H1 (cell line): ENCODE data around the gene RMC1. TPM values are rescaled to one million over a fixed set of nuclear protein-coding genes. Genes with fewer than 3 reads are reported as not detected.

Experiments
- CTCF ChIA-PET: fragments of 300-600 bp; sonication (Branson Sonifier 250); formaldehyde crosslinking; loops from one replicate; lab custom pipeline; 2021; ENCODE audit not compliant: partially characterized antibody; lab: Charles Lee
- POLR2A ChIA-PET: fragments of 300-600 bp; sonication (Branson Sonifier 250); formaldehyde crosslinking; loops from one replicate; lab custom pipeline; 2021; ENCODE audit warnings: inconsistent platforms; ENCODE audit not compliant: partially characterized antibody; lab: Charles Lee
- DNase-seq, 2 experiments: peaks; one replicate each; pipeline versions ENCODE4 v3.0.0 to v3.0.0-alpha.2; 2010 to 2022; ENCODE audit warnings: low spot score in 2 of 2, low read depth in 1 of 2, mixed read lengths in 1 of 2
- FAIRE-seq: peaks from 2 replicates; lab custom pipeline; 2011; peaks lifted over from hg19 to GRCh38; lab: Jason Lieb, UNC
- H2AFZ ChIP-seq: 2 replicates; pipeline ENCODE4 v1.8.1; 2012; ENCODE audit warnings: low read length, inconsistent platforms
- H2AK5ac ChIP-seq: 2 replicates; pipeline ENCODE4 v1.6.1; 2013; ENCODE audit warnings: low read depth, low read length
- H2BK120ac ChIP-seq: replicated peaks from 2 replicates; pipeline ENCODE3; 2013; ENCODE audit warnings: low read depth, low read length, inconsistent platforms
- H2BK12ac ChIP-seq: 2 replicates; pipeline ENCODE4 v1.6.1; 2013; ENCODE audit warnings: low read depth, low read length
- H2BK15ac ChIP-seq: 2 replicates; pipeline ENCODE4 v1.6.1; 2013; ENCODE audit warnings: low read length
- H2BK20ac ChIP-seq: 2 replicates; pipeline ENCODE4 v1.6.1; 2013; ENCODE audit warnings: low read length
- H2BK5ac ChIP-seq: 2 replicates; pipeline ENCODE4 v1.6.1; 2013; ENCODE audit warnings: low read depth, low read length
- H3K14ac ChIP-seq: 2 replicates; pipeline ENCODE4 v1.6.1; 2013; ENCODE audit warnings: inconsistent platforms; ENCODE audit not compliant: insufficient read length
- H3K18ac ChIP-seq: 2 replicates; pipeline ENCODE4 v1.6.1; 2013; ENCODE audit warnings: low read length; ENCODE audit errors: extremely low read depth
- H3K23ac ChIP-seq: 2 replicates; pipeline ENCODE4 v1.6.1; 2013; ENCODE audit warnings: inconsistent platforms; ENCODE audit not compliant: insufficient read length
- H3K23me2 ChIP-seq: 2 replicates; pipeline ENCODE4 v1.6.1; 2013; ENCODE audit warnings: low read depth, low read length
- H3K27ac ChIP-seq: 2 replicates; pipeline ENCODE4 v1.6.1; 2011; ENCODE audit warnings: low read depth, low read length, inconsistent platforms
- H3K27me3 ChIP-seq, 4 experiments: replicated peaks in 1 of 4; 1 replicate in 1 of 4; 2 replicates in 3 of 4; pipeline versions ENCODE4 v1.6.1 to v1.8.1; 2011 to 2013; ENCODE audit warnings: low read length in 3 of 4, mild to moderate bottlenecking in 3 of 4, inconsistent platforms in 2 of 4, mixed read lengths in 2 of 4, moderate library complexity in 1 of 4; ENCODE audit not compliant: control insufficient read depth in 3 of 4, insufficient read depth in 3 of 4; ENCODE audit errors: extremely low read depth in 1 of 4
- H3K36me3 ChIP-seq, 4 experiments: 2 replicates each; pipeline versions ENCODE4 v1.6.1 to v1.8.1; 2011 to 2013; ENCODE audit warnings: mild to moderate bottlenecking in 4 of 4, low read length in 3 of 4, moderate library complexity in 2 of 4, control low read depth in 1 of 4, inconsistent platforms in 1 of 4; ENCODE audit not compliant: insufficient read depth in 4 of 4, control insufficient read depth in 2 of 4
- H3K4ac ChIP-seq: replicated peaks from 2 replicates; pipeline ENCODE3; 2013; ENCODE audit warnings: low read length, low read depth, mixed read lengths, inconsistent platforms; ENCODE audit not compliant: insufficient read length
- H3K4me1 ChIP-seq, 4 experiments: replicated peaks in 1 of 4; 1 replicate in 1 of 4; 2 replicates in 3 of 4; pipeline versions ENCODE4 v1.6.1 to v1.8.1; 2011 to 2013; ENCODE audit warnings: low read length in 3 of 4, inconsistent platforms in 2 of 4, mixed read lengths in 1 of 4; ENCODE audit not compliant: insufficient read depth in 4 of 4, control insufficient read depth in 3 of 4
- H3K4me2 ChIP-seq, 2 experiments: 2 replicates each; pipeline versions ENCODE4 v1.6.1 to v1.8.1; 2011 to 2013; ENCODE audit warnings: low read depth in 2 of 2, low read length in 2 of 2, control low read depth in 1 of 2, inconsistent platforms in 1 of 2, mild to moderate bottlenecking in 1 of 2; ENCODE audit not compliant: insufficient read depth in 1 of 2
- H3K4me3 ChIP-seq, 4 experiments: fragments of 200-600, 300-600 bp in 1 of 4; sonication (generic), shearing (Covaris generic), sonication (Bioruptor Twin) in 1 of 4; 2 replicates each; pipeline versions ENCODE4 v1.5.1 to v1.8.1; 2011 to 2016; ENCODE audit warnings: low read length in 4 of 4, low read depth in 3 of 4, control low read depth in 2 of 4, inconsistent platforms in 2 of 4, mild to moderate bottlenecking in 2 of 4, mixed read lengths in 1 of 4, moderate library complexity in 1 of 4; ENCODE audit not compliant: insufficient read depth in 2 of 4; ENCODE audit errors: extremely low read depth in 1 of 4
- H3K56ac ChIP-seq: replicated peaks from 2 replicates; pipeline ENCODE3; 2013; ENCODE audit warnings: low read depth, mild to moderate bottlenecking, mixed read lengths, low read length, inconsistent platforms; ENCODE audit not compliant: insufficient read length
- H3K79me1 ChIP-seq: 2 replicates; pipeline ENCODE4 v1.6.1; 2013; ENCODE audit warnings: low read depth, low read length, control low read depth
- H3K79me2 ChIP-seq, 2 experiments: 2 replicates each; pipeline versions ENCODE4 v1.6.1 to v1.8.1; 2012 to 2013; ENCODE audit warnings: low read length in 2 of 2, mild to moderate bottlenecking in 2 of 2, inconsistent platforms in 1 of 2; ENCODE audit not compliant: insufficient read depth in 2 of 2, control insufficient read depth in 1 of 2
- H3K9ac ChIP-seq, 4 experiments: replicated peaks in 1 of 4; 1 replicate in 1 of 4; 2 replicates in 3 of 4; pipeline versions ENCODE4 v1.6.1 to v1.8.1; 2011 to 2013; ENCODE audit warnings: low read depth in 3 of 4, low read length in 3 of 4, control low read depth in 2 of 4, mild to moderate bottlenecking in 2 of 4, moderate library complexity in 2 of 4, inconsistent platforms in 1 of 4; ENCODE audit errors: extremely low read depth in 1 of 4
- H3K9me3 ChIP-seq, 2 experiments: 2 replicates each; pipeline versions ENCODE4 v1.6.1 to v1.8.1; 2012 to 2013; ENCODE audit warnings: mild to moderate bottlenecking in 2 of 2, moderate library complexity in 2 of 2, control low read depth in 1 of 2, inconsistent platforms in 1 of 2, low read depth in 1 of 2, low read length in 1 of 2, mixed read lengths in 1 of 2; ENCODE audit not compliant: insufficient read depth in 2 of 2
- H4K20me1 ChIP-seq, 2 experiments: replicated peaks in 1 of 2; 2 replicates each; pipeline versions ENCODE3 to v1.8.1; 2011 to 2013; ENCODE audit warnings: inconsistent platforms in 2 of 2, low read length in 2 of 2, mild to moderate bottlenecking in 1 of 2; ENCODE audit not compliant: insufficient read depth in 2 of 2, control insufficient read depth in 1 of 2
- H4K5ac ChIP-seq: 2 replicates; pipeline ENCODE4 v1.6.1; 2013; ENCODE audit warnings: low read length, low read depth, mixed read lengths, inconsistent platforms; ENCODE audit not compliant: insufficient read length
- H4K8ac ChIP-seq: 2 replicates; pipeline ENCODE4 v1.8.0; 2013; ENCODE audit warnings: mild to moderate bottlenecking, moderate library complexity, low read length, inconsistent platforms; ENCODE audit not compliant: insufficient read depth; ENCODE audit errors: extremely low read depth
- H4K91ac ChIP-seq: replicated peaks from 2 replicates; pipeline ENCODE3; 2013; ENCODE audit warnings: low read length, mixed read lengths, inconsistent platforms; ENCODE audit not compliant: insufficient read length
- BRCA1 ChIP-seq: IDR thresholded peaks from 2 replicates; pipeline ENCODE4 v1.6.1; 2012; ENCODE audit warnings: low read depth, low read length, improper control_type of control experiment
- CBX8 ChIP-seq: fragments of 300-800, 300-1000 bp; sonication (generic); IDR thresholded peaks from 2 replicates; pipeline ENCODE4 v1.7.1; 2016; ENCODE audit warnings: low read depth, low read length, borderline replicate concordance
- GTF2F1 ChIP-seq: IDR thresholded peaks from 2 replicates; pipeline ENCODE4 v1.6.1; 2012; ENCODE audit warnings: low read depth, low read length, improper control_type of control experiment, borderline replicate concordance
- KDM4A ChIP-seq: IDR thresholded peaks from one replicate; pipeline ENCODE4 v1.7.1; 2012; ENCODE audit warnings: low read depth, mild to moderate bottlenecking, moderate library complexity, low read length, inconsistent platforms; ENCODE audit not compliant: severe bottlenecking
- MAFK ChIP-seq: IDR thresholded peaks from 2 replicates; pipeline ENCODE4 v1.6.1; 2012; ENCODE audit warnings: low read depth, mild to moderate bottlenecking, improper control_type of control experiment, low read length
- RBBP5 ChIP-seq: IDR thresholded peaks from 2 replicates; pipeline ENCODE4 v1.7.1; 2012; ENCODE audit warnings: low read depth, mild to moderate bottlenecking, inconsistent platforms, low read length, moderate library complexity, borderline replicate concordance
- SRF ChIP-seq: IDR thresholded peaks from 2 replicates; pipeline ENCODE4 v1.6.1; 2011; ENCODE audit warnings: mild to moderate bottlenecking, low read depth, low read length, moderate library complexity
- WGBS, 2 experiments: shearing (Covaris generic) in 1 of 2; methylation state at CpG; one replicate each; pipeline versions ENCODE4 v1.1.6 to v1.1.7; 2013 to 2015; ENCODE audit warnings: low lambda C conversion rate in 2 of 2, mixed read lengths in 2 of 2, inconsistent platforms in 1 of 2, low coverage in 1 of 2, missing lambda C conversion rate in 1 of 2; ENCODE audit not compliant: insufficient replicate concordance in 2 of 2, insufficient coverage in 1 of 2, insufficient read length in 1 of 2; ENCODE audit errors: extremely low coverage in 1 of 2, missing lambda C conversion rate in 1 of 2; 5-methylcytosine and 5-hydroxymethylcytosine counted together
- polyA plus RNA-seq, 7 experiments: library from polyadenylated mRNA; depleted of rRNA in 3 of 7; stranded (reverse) in 5 of 7; unstranded in 2 of 7; fragments of >200 nt in 5 of 7; fragments of 200-250 nt in 2 of 7; gene quantifications; 1 replicate in 5 of 7; 2 replicates in 1 of 7; 4 replicates in 1 of 7; pipeline versions ENCODE4 v1.2.1 to v1.2.3, GENCODE V29; 2011 to 2013; ENCODE audit warnings: missing spikeins in 2 of 7, mixed read lengths in 2 of 7
- total RNA-seq: library from RNA; stranded (reverse); fragmentation: NEBNext Ultra II Directional; extraction: Animal tissue kit (Norgen Biotek cat#: 25700); gene quantifications from 2 replicates; pipeline ENCODE4 v1.2.1, GENCODE V29; 2021
- TF ChIP-seq, protein P1 (sequence below): IDR thresholded peaks from 2 replicates; pipeline ENCODE4 v1.6.1; 2012; ENCODE audit warnings: inconsistent platforms

The RMC1 gene
- total and polyA plus RNA-seq, 2 of the 8 experiments (the other 6 are each of a cell fraction or from before 2014, with no cell fraction given): 16.4 to 20.1 TPM

DNA sequence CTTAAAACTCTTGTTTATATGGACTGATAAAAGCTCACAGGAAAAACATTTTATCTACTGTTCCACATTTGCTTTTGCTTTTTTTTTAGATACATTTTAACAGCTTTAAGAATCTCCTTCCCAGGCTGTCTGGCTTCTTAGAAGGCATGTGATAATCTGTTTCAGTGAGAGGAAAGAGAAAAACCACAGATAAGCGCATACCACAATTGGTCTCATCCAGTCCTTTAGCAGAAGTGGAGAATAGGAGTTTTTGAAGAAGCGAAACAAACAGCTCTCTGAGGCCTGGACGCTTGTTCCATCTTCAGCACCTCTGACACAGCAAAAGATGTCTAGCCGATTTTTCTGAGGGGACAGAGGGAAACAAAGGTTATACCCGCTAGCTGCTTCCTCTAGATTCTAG lies 37.6 kb downstream of the RMC1 start:
- H3K4me1 ChIP-seq: no peaks in the 10 kb centered on the region
- 86% methylated on average over 5 of the region's 5 CpGs; no CpG with 5 or more reads in 1 of the 2 experiments for WGBS, 2 experiments
- H4K8ac ChIP-seq: no peak overlapping the region
- H3K14ac ChIP-seq: no peak overlapping the region
- no peak overlapping the region for H2AK5ac ChIP-seq
- DNase-seq: no peak
- no peak for FAIRE-seq
- no peak overlapping the region for H3K23ac ChIP-seq
- H2BK15ac ChIP-seq: no peak overlapping the region
- H3K9ac ChIP-seq: no peak overlapping the region
- no peak overlapping the region for H2BK120ac ChIP-seq
- H4K91ac ChIP-seq: no peak overlapping the region
- H3K23me2 ChIP-seq: no peaks in the 10 kb centered on the region
- H2BK20ac ChIP-seq: no peak overlapping the region
- no peaks in the 10 kb centered on the region for H3K27me3 ChIP-seq
- ChIA-PET POLR2A (interaction anchor here (0.6 kb wide), 1 partner anchor 559 kb away, joined by 3 read pairs; no protein-coding TSS in a partner anchor), CTCF (interaction anchor here (1.2 kb wide), 2 partner anchors 48 to 162 kb away, joined by 3 read pairs; no protein-coding TSS in a partner anchor)
- H3K9me3 ChIP-seq: no peaks in the 10 kb centered on the region
- H2BK5ac ChIP-seq: no peak overlapping the region
- TF ChIP-seq MAFK (no peak), BRCA1 (no peak), CBX8 (no peak), RBBP5 (no peak), KDM4A (no peak), GTF2F1 (no peak), SRF (no peak)
- TF ChIP-seq, protein P1, sequence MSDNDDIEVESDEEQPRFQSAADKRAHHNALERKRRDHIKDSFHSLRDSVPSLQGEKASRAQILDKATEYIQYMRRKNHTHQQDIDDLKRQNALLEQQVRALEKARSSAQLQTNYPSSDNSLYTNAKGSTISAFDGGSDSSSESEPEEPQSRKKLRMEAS: no peak
- H3K79me2 ChIP-seq: no peaks in the 10 kb centered on the region
- no peak overlapping the region for H3K4me2 ChIP-seq
- H3K36me3 ChIP-seq: peaks cover 43 to 71% (median 64%) of the 10 kb centered on the region in 4 experiments
- no peaks in the 10 kb centered on the region for H3K79me1 ChIP-seq
- H3K56ac ChIP-seq: no peak overlapping the region
- H4K20me1 ChIP-seq: peaks cover 1 to 2% of the 10 kb centered on the region in 2 experiments
- no peak overlapping the region for H3K4ac ChIP-seq
- H2BK12ac ChIP-seq: no peak overlapping the region
- no peak overlapping the region for H3K4me3 ChIP-seq
- no peak overlapping the region for H3K27ac ChIP-seq
- H4K5ac ChIP-seq: no peak overlapping the region
- no peak overlapping the region for H2AFZ ChIP-seq
- H3K18ac ChIP-seq: no peak overlapping the region
